GM12872 (cell line): ENCODE results near the gene FAM228B.

Experiments
- CTCF ChIP-seq: IDR thresholded peaks from 3 replicates; pipeline ENCODE4 v1.5.1; 2011; ENCODE audit warnings: low read depth, mild to moderate bottlenecking, low read length, moderate library complexity; ENCODE audit not compliant: insufficient read depth

FAM228B gene

DNA sequence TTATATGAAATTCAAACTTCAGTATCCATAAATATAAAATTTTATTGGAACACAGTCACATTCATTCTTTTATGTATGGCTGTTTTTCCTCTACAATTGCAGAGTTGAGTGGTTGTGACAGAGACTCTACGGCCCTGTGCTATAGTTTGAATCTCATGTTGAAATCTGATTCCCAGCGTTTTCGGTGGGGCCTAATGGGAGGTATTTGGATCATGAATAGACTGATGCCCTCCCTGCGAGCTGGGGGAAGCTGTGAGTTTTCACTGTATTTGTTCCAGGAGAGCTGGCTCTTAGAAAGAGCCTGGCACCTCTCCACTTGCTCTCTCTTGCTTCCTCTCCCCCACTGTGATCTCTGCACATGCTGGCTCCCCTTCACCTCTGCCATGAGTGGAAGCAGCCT, 1.8 kb upstream of the FAM228B start:
- TF ChIP-seq CTCF: no peak

DNA sequence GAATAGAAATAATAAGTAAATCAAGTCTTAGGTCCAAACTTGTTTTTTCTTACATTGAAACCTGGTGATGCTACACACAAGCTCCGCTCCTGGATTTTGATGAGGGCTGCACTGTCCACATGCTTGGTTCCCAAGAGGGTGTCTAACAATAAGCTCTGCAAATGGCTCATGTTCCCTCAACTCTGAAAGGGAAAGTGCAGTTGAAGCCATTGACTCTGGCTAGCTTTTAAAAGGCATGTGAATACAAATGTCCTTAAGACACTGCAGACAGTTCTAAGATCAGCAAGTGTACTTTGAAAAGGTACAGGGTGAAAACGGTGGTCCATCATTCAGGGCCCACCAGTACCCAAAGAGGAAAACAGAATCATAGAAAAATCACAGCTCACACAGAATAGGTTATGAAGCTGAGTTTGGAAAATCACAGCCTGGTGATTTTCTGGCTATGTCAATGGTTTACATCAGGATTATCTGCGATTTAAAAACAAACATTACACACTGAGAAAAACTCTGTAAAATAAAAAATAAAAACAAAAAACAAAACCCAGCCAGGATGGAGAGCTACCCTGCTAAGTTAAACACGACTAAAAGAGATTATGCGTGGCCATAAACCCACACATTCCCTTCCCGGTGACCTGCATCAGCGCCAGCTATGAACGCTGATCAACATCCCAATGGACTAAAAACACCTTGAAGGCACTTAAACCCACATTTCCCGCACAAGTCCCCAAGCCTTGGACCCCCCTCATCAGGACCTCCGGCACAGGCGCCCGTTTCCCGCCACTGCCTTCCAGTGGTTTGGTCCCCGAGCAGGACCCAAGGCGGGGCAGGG, 689 bp upstream of the FAM228B start:
- TF ChIP-seq CTCF: no peak

DNA sequence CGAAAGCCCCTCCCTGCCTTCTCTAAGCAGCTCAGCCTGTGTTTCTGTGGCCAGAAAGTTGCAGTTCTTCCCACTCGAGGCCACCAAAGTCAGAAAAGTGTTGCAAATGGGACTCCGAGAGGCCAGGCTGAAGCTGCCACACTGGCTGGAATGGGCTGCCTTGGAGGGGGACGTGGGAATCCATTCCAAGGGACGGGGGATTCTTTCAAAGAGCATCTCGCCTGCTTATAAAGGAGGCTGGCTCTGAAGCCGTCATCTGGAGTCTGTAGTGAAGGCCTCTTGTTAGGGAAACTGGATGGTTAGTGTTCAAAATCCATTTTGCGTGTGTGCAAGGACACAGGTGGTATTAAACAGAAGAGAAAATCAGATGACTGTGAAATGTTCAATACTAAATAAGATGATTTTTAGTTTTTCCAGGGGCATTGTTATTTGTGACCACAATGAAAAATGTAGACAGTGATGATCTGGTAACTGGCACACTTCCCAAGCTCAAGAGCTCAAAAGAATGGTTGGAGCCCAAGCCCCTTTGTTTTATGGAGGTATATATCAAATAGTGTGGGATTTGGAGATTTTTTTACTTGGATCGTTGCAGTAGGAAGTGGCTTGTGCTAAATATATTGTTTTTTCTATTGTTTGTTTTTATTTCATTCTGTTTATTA, 782 bp downstream of the FAM228B start:
- no peak for TF ChIP-seq CTCF

DNA sequence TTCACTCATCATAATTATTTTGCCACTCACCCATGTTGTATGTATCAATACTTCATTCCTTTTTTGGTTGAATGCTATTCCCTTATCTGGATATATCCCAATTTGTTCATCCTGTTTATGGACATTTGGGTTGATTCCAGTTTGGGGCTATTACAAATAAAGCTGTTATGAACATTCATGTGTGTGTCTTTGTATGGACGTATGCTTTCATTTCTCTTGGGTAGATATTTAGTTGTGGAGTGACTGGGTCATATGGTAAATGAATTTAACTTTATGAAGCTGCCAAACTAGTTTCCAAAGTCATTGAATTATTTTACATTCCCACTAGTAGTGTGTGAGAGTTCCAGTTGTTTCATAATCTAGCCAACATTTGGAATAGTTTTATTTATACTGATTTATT, 2.7 kb downstream of the FAM228B start:
- no peak for TF ChIP-seq CTCF

DNA sequence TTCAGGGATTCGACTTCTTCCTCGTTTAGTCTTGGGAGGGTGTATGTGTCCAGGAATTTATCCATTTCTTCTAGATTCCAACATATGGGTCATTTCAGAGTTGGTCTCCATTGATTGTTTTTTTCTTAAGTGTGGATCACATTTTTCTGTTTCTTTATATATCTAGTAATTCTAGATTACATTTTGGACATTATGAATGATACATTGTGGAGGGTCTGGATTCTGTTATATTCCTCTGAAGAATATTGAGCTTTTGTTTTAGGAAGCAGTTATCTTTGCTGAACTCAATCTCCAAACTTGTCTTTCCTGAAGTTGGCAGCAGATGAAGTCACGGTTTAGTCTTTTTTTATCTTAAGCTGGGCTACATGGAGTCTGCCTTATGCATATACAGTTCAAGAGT, 9.3 kb downstream of the FAM228B start:
- TF ChIP-seq CTCF: no peak

DNA sequence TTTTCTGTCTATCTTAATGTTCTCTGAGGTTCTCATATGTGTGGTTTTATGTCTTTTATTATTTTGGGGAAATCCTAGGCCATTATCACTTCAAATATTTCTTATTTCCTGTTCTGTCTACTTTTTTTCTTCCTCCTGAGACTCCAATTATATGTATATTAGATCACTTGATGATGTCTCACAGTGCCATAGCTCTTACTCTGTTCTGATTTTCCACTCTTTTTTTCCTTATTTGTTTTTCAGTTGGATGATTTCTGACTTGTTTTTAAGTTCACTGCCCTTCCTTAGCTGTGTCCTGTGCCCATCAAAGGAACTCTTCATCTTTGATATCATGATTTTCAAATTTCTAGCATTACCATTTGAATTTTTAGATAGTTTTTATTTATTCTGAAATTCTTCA, 24.1 kb downstream of the FAM228B start:
- no peak for TF ChIP-seq CTCF

GRCh38 chr2:24152413-24153197, 29.3 kb downstream of the FAM228B start:
- TF ChIP-seq CTCF: no peak
